H1 (cell line): ENCODE data around the gene EXOG. TPM values are rescaled to one million over a fixed set of nuclear protein-coding genes. Genes with fewer than 3 reads are reported as not detected.

Experiments
- CTCF ChIA-PET: fragments of 300-600 bp; sonication (Branson Sonifier 250); formaldehyde crosslinking; loops from one replicate; lab custom pipeline; 2021; ENCODE audit not compliant: partially characterized antibody; lab: Charles Lee
- POLR2A ChIA-PET: fragments of 300-600 bp; sonication (Branson Sonifier 250); formaldehyde crosslinking; loops from one replicate; lab custom pipeline; 2021; ENCODE audit warnings: inconsistent platforms; ENCODE audit not compliant: partially characterized antibody; lab: Charles Lee
- DNase-seq, 2 experiments: peaks; one replicate each; pipeline versions ENCODE4 v3.0.0 to v3.0.0-alpha.2; 2010 to 2022; ENCODE audit warnings: low spot score in 2 of 2, low read depth in 1 of 2, mixed read lengths in 1 of 2
- FAIRE-seq: peaks from 2 replicates; lab custom pipeline; 2011; peaks lifted over from hg19 to GRCh38; lab: Jason Lieb, UNC
- H2AFZ ChIP-seq: 2 replicates; pipeline ENCODE4 v1.8.1; 2012; ENCODE audit warnings: low read length, inconsistent platforms
- H2AK5ac ChIP-seq: 2 replicates; pipeline ENCODE4 v1.6.1; 2013; ENCODE audit warnings: low read depth, low read length
- H2BK120ac ChIP-seq: replicated peaks from 2 replicates; pipeline ENCODE3; 2013; ENCODE audit warnings: low read depth, low read length, inconsistent platforms
- H2BK12ac ChIP-seq: 2 replicates; pipeline ENCODE4 v1.6.1; 2013; ENCODE audit warnings: low read depth, low read length
- H2BK15ac ChIP-seq: 2 replicates; pipeline ENCODE4 v1.6.1; 2013; ENCODE audit warnings: low read length
- H2BK20ac ChIP-seq: 2 replicates; pipeline ENCODE4 v1.6.1; 2013; ENCODE audit warnings: low read length
- H2BK5ac ChIP-seq: 2 replicates; pipeline ENCODE4 v1.6.1; 2013; ENCODE audit warnings: low read depth, low read length
- H3K14ac ChIP-seq: 2 replicates; pipeline ENCODE4 v1.6.1; 2013; ENCODE audit warnings: inconsistent platforms; ENCODE audit not compliant: insufficient read length
- H3K18ac ChIP-seq: 2 replicates; pipeline ENCODE4 v1.6.1; 2013; ENCODE audit warnings: low read length; ENCODE audit errors: extremely low read depth
- H3K23ac ChIP-seq: 2 replicates; pipeline ENCODE4 v1.6.1; 2013; ENCODE audit warnings: inconsistent platforms; ENCODE audit not compliant: insufficient read length
- H3K23me2 ChIP-seq: 2 replicates; pipeline ENCODE4 v1.6.1; 2013; ENCODE audit warnings: low read depth, low read length
- H3K27ac ChIP-seq: 2 replicates; pipeline ENCODE4 v1.6.1; 2011; ENCODE audit warnings: low read depth, low read length, inconsistent platforms
- H3K27me3 ChIP-seq, 4 experiments: replicated peaks in 1 of 4; 1 replicate in 1 of 4; 2 replicates in 3 of 4; pipeline versions ENCODE4 v1.6.1 to v1.8.1; 2011 to 2013; ENCODE audit warnings: low read length in 3 of 4, mild to moderate bottlenecking in 3 of 4, inconsistent platforms in 2 of 4, mixed read lengths in 2 of 4, moderate library complexity in 1 of 4; ENCODE audit not compliant: control insufficient read depth in 3 of 4, insufficient read depth in 3 of 4; ENCODE audit errors: extremely low read depth in 1 of 4
- H3K36me3 ChIP-seq, 4 experiments: 2 replicates each; pipeline versions ENCODE4 v1.6.1 to v1.8.1; 2011 to 2013; ENCODE audit warnings: mild to moderate bottlenecking in 4 of 4, low read length in 3 of 4, moderate library complexity in 2 of 4, control low read depth in 1 of 4, inconsistent platforms in 1 of 4; ENCODE audit not compliant: insufficient read depth in 4 of 4, control insufficient read depth in 2 of 4
- H3K4ac ChIP-seq: replicated peaks from 2 replicates; pipeline ENCODE3; 2013; ENCODE audit warnings: low read length, low read depth, mixed read lengths, inconsistent platforms; ENCODE audit not compliant: insufficient read length
- H3K4me1 ChIP-seq, 4 experiments: replicated peaks in 1 of 4; 1 replicate in 1 of 4; 2 replicates in 3 of 4; pipeline versions ENCODE4 v1.6.1 to v1.8.1; 2011 to 2013; ENCODE audit warnings: low read length in 3 of 4, inconsistent platforms in 2 of 4, mixed read lengths in 1 of 4; ENCODE audit not compliant: insufficient read depth in 4 of 4, control insufficient read depth in 3 of 4
- H3K4me2 ChIP-seq, 2 experiments: 2 replicates each; pipeline versions ENCODE4 v1.6.1 to v1.8.1; 2011 to 2013; ENCODE audit warnings: low read depth in 2 of 2, low read length in 2 of 2, control low read depth in 1 of 2, inconsistent platforms in 1 of 2, mild to moderate bottlenecking in 1 of 2; ENCODE audit not compliant: insufficient read depth in 1 of 2
- H3K4me3 ChIP-seq, 4 experiments: fragments of 200-600, 300-600 bp in 1 of 4; sonication (generic), shearing (Covaris generic), sonication (Bioruptor Twin) in 1 of 4; 2 replicates each; pipeline versions ENCODE4 v1.5.1 to v1.8.1; 2011 to 2016; ENCODE audit warnings: low read length in 4 of 4, low read depth in 3 of 4, control low read depth in 2 of 4, inconsistent platforms in 2 of 4, mild to moderate bottlenecking in 2 of 4, mixed read lengths in 1 of 4, moderate library complexity in 1 of 4; ENCODE audit not compliant: insufficient read depth in 2 of 4; ENCODE audit errors: extremely low read depth in 1 of 4
- H3K56ac ChIP-seq: replicated peaks from 2 replicates; pipeline ENCODE3; 2013; ENCODE audit warnings: low read depth, mild to moderate bottlenecking, mixed read lengths, low read length, inconsistent platforms; ENCODE audit not compliant: insufficient read length
- H3K79me1 ChIP-seq: 2 replicates; pipeline ENCODE4 v1.6.1; 2013; ENCODE audit warnings: low read depth, low read length, control low read depth
- H3K79me2 ChIP-seq, 2 experiments: 2 replicates each; pipeline versions ENCODE4 v1.6.1 to v1.8.1; 2012 to 2013; ENCODE audit warnings: low read length in 2 of 2, mild to moderate bottlenecking in 2 of 2, inconsistent platforms in 1 of 2; ENCODE audit not compliant: insufficient read depth in 2 of 2, control insufficient read depth in 1 of 2
- H3K9ac ChIP-seq, 4 experiments: replicated peaks in 1 of 4; 1 replicate in 1 of 4; 2 replicates in 3 of 4; pipeline versions ENCODE4 v1.6.1 to v1.8.1; 2011 to 2013; ENCODE audit warnings: low read depth in 3 of 4, low read length in 3 of 4, control low read depth in 2 of 4, mild to moderate bottlenecking in 2 of 4, moderate library complexity in 2 of 4, inconsistent platforms in 1 of 4; ENCODE audit errors: extremely low read depth in 1 of 4
- H3K9me3 ChIP-seq, 2 experiments: 2 replicates each; pipeline versions ENCODE4 v1.6.1 to v1.8.1; 2012 to 2013; ENCODE audit warnings: mild to moderate bottlenecking in 2 of 2, moderate library complexity in 2 of 2, control low read depth in 1 of 2, inconsistent platforms in 1 of 2, low read depth in 1 of 2, low read length in 1 of 2, mixed read lengths in 1 of 2; ENCODE audit not compliant: insufficient read depth in 2 of 2
- H4K20me1 ChIP-seq, 2 experiments: replicated peaks in 1 of 2; 2 replicates each; pipeline versions ENCODE3 to v1.8.1; 2011 to 2013; ENCODE audit warnings: inconsistent platforms in 2 of 2, low read length in 2 of 2, mild to moderate bottlenecking in 1 of 2; ENCODE audit not compliant: insufficient read depth in 2 of 2, control insufficient read depth in 1 of 2
- H4K5ac ChIP-seq: 2 replicates; pipeline ENCODE4 v1.6.1; 2013; ENCODE audit warnings: low read length, low read depth, mixed read lengths, inconsistent platforms; ENCODE audit not compliant: insufficient read length
- H4K8ac ChIP-seq: 2 replicates; pipeline ENCODE4 v1.8.0; 2013; ENCODE audit warnings: mild to moderate bottlenecking, moderate library complexity, low read length, inconsistent platforms; ENCODE audit not compliant: insufficient read depth; ENCODE audit errors: extremely low read depth
- H4K91ac ChIP-seq: replicated peaks from 2 replicates; pipeline ENCODE3; 2013; ENCODE audit warnings: low read length, mixed read lengths, inconsistent platforms; ENCODE audit not compliant: insufficient read length
- RBBP5 ChIP-seq: IDR thresholded peaks from 2 replicates; pipeline ENCODE4 v1.7.1; 2012; ENCODE audit warnings: low read depth, mild to moderate bottlenecking, inconsistent platforms, low read length, moderate library complexity, borderline replicate concordance
- SIN3A ChIP-seq, 2 experiments: IDR thresholded peaks in 1 of 2; conservative IDR thresholded peaks in 1 of 2; 2 replicates each; pipeline ENCODE4 v1.6.1; 2011 to 2012; ENCODE audit warnings: low read length in 2 of 2, improper control_type of control experiment in 1 of 2, low read depth in 1 of 2, mild to moderate bottlenecking in 1 of 2
- TCF12 ChIP-seq: IDR thresholded peaks from 2 replicates; pipeline ENCODE4 v1.6.1; 2011; ENCODE audit warnings: low read depth, mild to moderate bottlenecking, low read length
- TEAD4 ChIP-seq: IDR thresholded peaks from 2 replicates; pipeline ENCODE4 v1.6.1; 2012; ENCODE audit warnings: low read depth, low read length, inconsistent platforms, mixed read lengths
- WGBS, 2 experiments: shearing (Covaris generic) in 1 of 2; methylation state at CpG; one replicate each; pipeline versions ENCODE4 v1.1.6 to v1.1.7; 2013 to 2015; ENCODE audit warnings: low lambda C conversion rate in 2 of 2, mixed read lengths in 2 of 2, inconsistent platforms in 1 of 2, low coverage in 1 of 2, missing lambda C conversion rate in 1 of 2; ENCODE audit not compliant: insufficient replicate concordance in 2 of 2, insufficient coverage in 1 of 2, insufficient read length in 1 of 2; ENCODE audit errors: extremely low coverage in 1 of 2, missing lambda C conversion rate in 1 of 2; 5-methylcytosine and 5-hydroxymethylcytosine counted together
- polyA plus RNA-seq, 7 experiments: library from polyadenylated mRNA; depleted of rRNA in 3 of 7; stranded (reverse) in 5 of 7; unstranded in 2 of 7; fragments of >200 nt in 5 of 7; fragments of 200-250 nt in 2 of 7; gene quantifications; 1 replicate in 5 of 7; 2 replicates in 1 of 7; 4 replicates in 1 of 7; pipeline versions ENCODE4 v1.2.1 to v1.2.3, GENCODE V29; 2011 to 2013; ENCODE audit warnings: missing spikeins in 2 of 7, mixed read lengths in 2 of 7
- total RNA-seq: library from RNA; stranded (reverse); fragmentation: NEBNext Ultra II Directional; extraction: Animal tissue kit (Norgen Biotek cat#: 25700); gene quantifications from 2 replicates; pipeline ENCODE4 v1.2.1, GENCODE V29; 2021

EXOG gene
- total and polyA plus RNA-seq, 2 of the 8 experiments (the other 6 are each of a cell fraction or from before 2014, with no cell fraction given) = 7.2 to 12.9 TPM

GRCh38 chr3:38548154-38548931, 52.2 kb downstream of the EXOG start:
- H3K56ac ChIP-seq = no peak overlapping the region
- H3K18ac ChIP-seq = no peak overlapping the region; the same call in 1 of the 2 replicates
- no peak overlapping the region for H3K4ac ChIP-seq
- WGBS, 2 experiments = 70% methylated on average over 17 of the region's 17 CpGs; no CpG with 5 or more reads in 1 of the 2 experiments
- H2AK5ac ChIP-seq = no peak overlapping the region
- H2BK120ac ChIP-seq = no peak overlapping the region
- no peak overlapping the region for H3K4me3 ChIP-seq
- H3K9ac ChIP-seq = no peak overlapping the region
- H4K91ac ChIP-seq = no peak overlapping the region
- TF ChIP-seq TEAD4 (peak; percentile 81), TCF12 (0 out of 2 replicates have a peak, but pooled peaks have one; percentile 24), SIN3A (conservative IDR thresholded peaks at IDR 0.05 in 1 of 2, IDR thresholded peaks at IDR 0.05 in 1 of 2; ENCODE audit: low read depth in 1 of 2, low read length in 2 of 2) (peak in 1 of 2 experiments; percentile 61; a peak in 1 of 4 replicates), RBBP5 (no peak)
- DNase-seq = no peak
- H3K4me2 ChIP-seq = no peak overlapping the region
- H4K20me1 ChIP-seq = peaks cover 0 to 2% of the 10 kb centered on the region in 2 experiments
- H3K79me2 ChIP-seq = no peaks in the 10 kb centered on the region
- H3K36me3 ChIP-seq = no peaks in the 10 kb centered on the region
- no peak overlapping the region for H3K14ac ChIP-seq
- H4K8ac ChIP-seq = no peak overlapping the region
- H2BK15ac ChIP-seq = no peak overlapping the region
- ChIA-PET CTCF (interaction anchor here (1.0 to 1.8 kb wide), 10 partner anchors 9 to 423 kb away, joined by 3 to 8 read pairs (median 3); no protein-coding TSS in a partner anchor), POLR2A (interaction anchor here (0.9 to 1.2 kb wide), 2 partner anchors 9 to 10 kb away, joined by 3 read pairs; no protein-coding TSS in a partner anchor)
- no peak overlapping the region for H3K27ac ChIP-seq
- H3K27me3 ChIP-seq = no peaks in the 10 kb centered on the region
- H3K9me3 ChIP-seq = peaks cover 0 to 5% of the 10 kb centered on the region in 2 experiments; a peak in 1 of 4 replicates
- no peak overlapping the region for H2AFZ ChIP-seq
- H2BK20ac ChIP-seq = 0 out of 2 replicates have a peak overlapping the region, but pooled peaks have one; percentile 18
- no peaks in the 10 kb centered on the region for H3K79me1 ChIP-seq
- H2BK12ac ChIP-seq = no peak overlapping the region
- FAIRE-seq = no peak
- H2BK5ac ChIP-seq = no peak overlapping the region
- H3K23ac ChIP-seq = no peak overlapping the region
- no peak overlapping the region for H4K5ac ChIP-seq
- H3K4me1 ChIP-seq = peaks cover 0 to 5% (median 1%) of the 10 kb centered on the region in 4 experiments; a peak in 1 of 7 replicates
- no peaks in the 10 kb centered on the region for H3K23me2 ChIP-seq
